Ovary (tissue), 3 donors: ENCODE results near the gene PIPOX.

Experiments
- CTCF ChIP-seq, 3 donors: fragments of 450-650 bp in 2 of 3; fragments of 200-600 bp in 1 of 3; IDR thresholded peaks; one replicate each; pipeline versions ENCODE4 v1.5.1 to v1.8.0; 2016 to 2022; ENCODE audit warnings: antibody characterized with exemption in 3 of 3, mild to moderate bottlenecking in 1 of 3
- EP300 ChIP-seq: sonication (generic); formaldehyde crosslinking; IDR thresholded peaks from one replicate; pipeline ENCODE4 v1.6.1; 2017; ENCODE audit warnings: antibody characterized with exemption
- POLR2A ChIP-seq: fragments of 450-650 bp; IDR thresholded peaks from one replicate; pipeline ENCODE4 v1.6.1; 2017; ENCODE audit warnings: antibody characterized with exemption, mild to moderate bottlenecking, moderate library complexity
- donor health status: DM: no; HTN: no; CAD: no.

- TF ChIP-seq CTCF (IDR thresholded peaks at IDR 0.05) (no peak), EP300 (no peak), POLR2A (no peak)
Observed at GRCh38 chr17:29086628-29087332, 43.8 kb downstream of the PIPOX start.
